ENCODE measurements around the gene PERCC1.

- TF ChIP-seq POLR2A (IDR thresholded peaks at IDR 0.05) (no peak), CTCF (IDR thresholded peaks at IDR 0.05) (no peak)
These were observed 23.1 kb upstream of the PERCC1 start for GRCh38 chr16:1407753-1408152.

All from suprapubic skin (tissue), 3 donors.